GM23248 (cell line): ENCODE measurements around the gene CD1D.

Experiments used
- EZH2 ChIP-seq: fragments of 200-600 bp; sonication (generic); IDR thresholded peaks from 2 replicates; pipeline ENCODE4 v1.6.1; 2018; ENCODE audit warnings: antibody characterized with exemption, mild to moderate bottlenecking; ENCODE audit not compliant: insufficient read depth, poor library complexity, severe bottlenecking
- EZH2phosphoT487 ChIP-seq: fragments of 200-600 bp; sonication (generic); IDR thresholded peaks from 2 replicates; pipeline ENCODE4 v1.6.1; 2018; ENCODE audit warnings: antibody characterized with exemption, moderate library complexity, mild to moderate bottlenecking, low read depth; ENCODE audit not compliant: insufficient read depth

- TF ChIP-seq EZH2 (no peak), EZH2phosphoT487 (no peak)
Measured at GRCh38 chr1:158155673-158156072, 25.0 kb upstream of the CD1D start.
